Kidney (tissue), 14 donors: ENCODE measurements around the gene TNS2. TPM values are rescaled to one million over a fixed set of nuclear protein-coding genes. Genes with fewer than 3 reads are reported as not detected.
"Not testable (repeated sequence)": the region's sequence is repeated elsewhere in the genome, so short reads cannot be mapped to it uniquely, and the experiment has no call there.

Experiments used
- DNase-seq, 5 donors: peaks; one replicate each; pipeline ENCODE4 v3.0.0-alpha.2; 2013 to 2020
- FAIRE-seq: peaks from 2 replicates; lab custom pipeline; 2012; peaks lifted over from hg19 to GRCh38; lab: Jason Lieb, UNC
- H3K27ac ChIP-seq, 2 donors: one replicate each; pipeline ENCODE4 v1.7.0; 2013; ENCODE audit warnings: low read depth in 2 of 2, low read length in 2 of 2, inconsistent platforms in 1 of 2
- H3K27me3 ChIP-seq: one replicate; pipeline ENCODE4 v1.7.1; 2013; ENCODE audit warnings: low read length, inconsistent platforms; ENCODE audit not compliant: control insufficient read depth, insufficient read depth
- H3K36me3 ChIP-seq, 3 donors: one replicate each; pipeline versions ENCODE4 v1.7.0 to v1.7.1; 2013; ENCODE audit warnings: low read length in 3 of 3, control low read depth in 1 of 3, inconsistent platforms in 1 of 3; ENCODE audit not compliant: insufficient read depth in 3 of 3, control insufficient read depth in 2 of 3
- H3K4me1 ChIP-seq, 3 donors: one replicate each; pipeline versions ENCODE4 v1.7.0 to v1.7.1; 2013; ENCODE audit warnings: low read length in 3 of 3, inconsistent platforms in 1 of 3, low read depth in 1 of 3; ENCODE audit not compliant: control insufficient read depth in 2 of 3, insufficient read depth in 2 of 3
- H3K4me3 ChIP-seq, 3 donors: one replicate each; pipeline versions ENCODE4 v1.7.0 to v1.8.1; 2013; ENCODE audit warnings: low read length in 3 of 3, control low read depth in 1 of 3, inconsistent platforms in 1 of 3
- H3K9ac ChIP-seq, 3 donors: one replicate each; pipeline versions ENCODE4 v1.7.0 to v1.7.1; 2013; ENCODE audit warnings: low read length in 3 of 3, control low read depth in 1 of 3, inconsistent platforms in 1 of 3
- H3K9me3 ChIP-seq, 3 donors: one replicate each; pipeline versions ENCODE4 v1.7.0 to v1.7.1; 2013; ENCODE audit warnings: low read length in 3 of 3, control low read depth in 1 of 3, inconsistent platforms in 1 of 3; ENCODE audit not compliant: control insufficient read depth in 2 of 3, insufficient read depth in 1 of 3
- CTCF ChIP-seq: IDR thresholded peaks from 3 replicates; pipeline ENCODE4 v1.5.1; 2012; ENCODE audit warnings: mild to moderate bottlenecking, moderate library complexity, borderline replicate concordance; ENCODE audit not compliant: insufficient read depth; ENCODE audit errors: extremely low read depth
- intact Hi-C: fragments of 100-400 bp; cut with DNase I; formaldehyde crosslinking; loops from one replicate; pipeline ENCODE4 v1.11.1; 2022
- polyA plus RNA-seq: library from polyadenylated mRNA; stranded (reverse); fragments of 350-450 nt; fragmentation: Illumina TruSeq; extraction: RNeasy Lipid Tissue Mini Kit (QIAGEN cat#74804); gene quantifications from one replicate; pipeline ENCODE4 v1.2.3, GENCODE V29; 2014; ENCODE audit warnings: low read depth, low replicate concordance; ENCODE audit not compliant: insufficient read depth
- total RNA-seq: library from RNA; stranded (reverse); fragmentation: NEBNext Ultra II Directional; extraction: Animal tissue kit (Norgen Biotek cat#: 25700); gene quantifications from one replicate; pipeline ENCODE4 v1.2.1, GENCODE V29; 2021
- donor health status: control.
- donor health status: control.
- donor health status: control.
- donor health status: control.
- donor health status: control.
- donor health status: DM: yes; HTN: yes; CAD: no.
- donor health status: Normal renal cell carcinoma (clear cell type).

TNS2 gene
- total and polyA plus RNA-seq, 2 donors from 2014 or later: 90.1 to 179 TPM

DNA sequence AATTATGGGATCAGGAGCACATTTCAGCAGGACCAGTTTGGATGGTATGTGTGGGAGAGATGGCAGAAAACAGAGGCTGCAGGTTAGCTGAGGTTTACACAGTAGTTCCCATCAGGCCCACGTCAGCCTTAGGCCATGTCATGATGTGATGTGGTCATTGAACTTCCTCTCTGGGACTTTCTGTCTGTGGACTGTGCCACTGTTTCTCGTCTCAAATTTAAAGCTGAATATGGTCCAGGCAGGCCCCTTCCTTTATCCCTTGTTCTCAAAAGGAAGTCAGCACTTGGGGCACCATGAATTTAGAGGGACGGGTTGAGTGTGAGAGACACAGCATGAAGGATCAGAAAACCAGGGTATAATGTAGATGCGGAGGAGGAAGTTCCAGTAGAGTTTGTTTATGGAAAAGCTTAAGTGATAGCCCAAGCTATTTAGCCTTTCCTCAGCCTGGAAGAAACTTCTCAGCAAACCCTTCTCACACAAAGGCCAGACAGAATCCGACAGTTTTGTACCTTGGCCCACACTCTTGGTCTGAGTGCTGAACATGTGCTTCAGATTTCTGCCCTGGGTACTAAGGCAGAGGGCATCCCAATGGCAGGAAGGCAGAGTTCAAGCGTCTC is 44.0 kb downstream of the TNS2 start:
- Histone ChIP-seq H3K27ac (no peak overlapping the region), H3K9ac (no peak overlapping the region), H3K4me3 (no peak overlapping the region), H3K4me1 (peaks cover 1 to 14% (median 10%) of the 10 kb centered on the region in 3 donors), H3K27me3 (no peaks in the 10 kb centered on the region), H3K36me3 (no peaks in the 10 kb centered on the region), H3K9me3 (no peaks in the 10 kb centered on the region)
- no peak for TF ChIP-seq CTCF
- intact Hi-C loops: no loop called here
- FAIRE-seq (no peak), DNase-seq (no peak)

GRCh38 chr12:53094394-53094787 is 44.5 kb downstream of the TNS2 start:
- TF ChIP-seq CTCF: no peak
- Histone ChIP-seq H3K9me3 (no peaks in the 10 kb centered on the region), H3K27ac (no peak overlapping the region), H3K27me3 (no peaks in the 10 kb centered on the region), H3K36me3 (no peaks in the 10 kb centered on the region), H3K4me1 (peaks cover 4 to 18% (median 15%) of the 10 kb centered on the region in 3 donors), H3K4me3 (no peak overlapping the region), H3K9ac (no peak overlapping the region)
- intact Hi-C loops: no loop called here
- FAIRE-seq (no peak), DNase-seq (no peak)

GRCh38 chr12:53094796-53095595 is 45.1 kb downstream of the TNS2 start:
- FAIRE-seq, H3K9ac ChIP-seq, H3K36me3 ChIP-seq, intact Hi-C loops, H3K9me3 ChIP-seq, H3K4me3 ChIP-seq, H3K27ac ChIP-seq, H3K27me3 ChIP-seq, DNase-seq: not testable (repeated sequence)
- H3K4me1 ChIP-seq: peaks cover 4 to 18% (median 15%) of the 10 kb centered on the region in 3 donors

GRCh38 chr12:53095596-53095895 is 45.7 kb downstream of the TNS2 start:
- DNase-seq, H3K36me3 ChIP-seq, H3K9me3 ChIP-seq, H3K4me3 ChIP-seq, intact Hi-C loops, H3K9ac ChIP-seq, H3K27me3 ChIP-seq, H3K27ac ChIP-seq, FAIRE-seq: not testable (repeated sequence)
- peaks cover 4 to 18% (median 15%) of the 10 kb centered on the region in 3 donors for H3K4me1 ChIP-seq
